WTC11 (cell line): ENCODE data around the gene SHOC2.

Experiments used
- ATF2 ChIP-seq: sonication (generic); formaldehyde crosslinking; IDR thresholded peaks from 2 replicates; pipeline ENCODE4 v1.8.1; 2022; ENCODE audit warnings: low read depth, missing genetic modification reagents, borderline replicate concordance
- CTCF ChIP-seq: fragments of 200-600 bp; IDR thresholded peaks from 2 replicates; pipeline ENCODE4 v1.8.0; 2022; ENCODE audit warnings: antibody characterized with exemption
- E2F5 ChIP-seq: sonication (generic); formaldehyde crosslinking; IDR thresholded peaks from 2 replicates; pipeline ENCODE4 v1.8.1; 2022; ENCODE audit warnings: mild to moderate bottlenecking, moderate library complexity, missing genetic modification reagents
- ESRRA ChIP-seq: sonication (generic); formaldehyde crosslinking; IDR thresholded peaks from 2 replicates; pipeline ENCODE4 v1.8.1; 2022; ENCODE audit warnings: mild to moderate bottlenecking, missing genetic modification reagents, borderline replicate concordance
- FOXP1 ChIP-seq: sonication (generic); formaldehyde crosslinking; IDR thresholded peaks from 2 replicates; pipeline ENCODE4 v1.8.0; 2022; ENCODE audit warnings: missing genetic modification reagents, mild to moderate bottlenecking, moderate library complexity, borderline replicate concordance
- IRF2 ChIP-seq: sonication (generic); formaldehyde crosslinking; IDR thresholded peaks from 2 replicates; pipeline ENCODE4 v1.8.0; 2022; ENCODE audit warnings: low read depth, missing genetic modification reagents, borderline replicate concordance
- JUN ChIP-seq: sonication (generic); formaldehyde crosslinking; IDR thresholded peaks from 2 replicates; pipeline ENCODE4 v1.8.0; 2023; ENCODE audit warnings: mild to moderate bottlenecking, missing genetic modification reagents
- MAX ChIP-seq: sonication (generic); formaldehyde crosslinking; IDR thresholded peaks from 2 replicates; pipeline ENCODE4 v1.8.0; 2022; ENCODE audit warnings: mild to moderate bottlenecking, missing genetic modification reagents
- NFE2L1 ChIP-seq: sonication (generic); formaldehyde crosslinking; IDR thresholded peaks from 2 replicates; pipeline ENCODE4 v1.8.1; 2023; ENCODE audit warnings: missing genetic modification reagents
- TEAD4 ChIP-seq: sonication (generic); formaldehyde crosslinking; IDR thresholded peaks from 2 replicates; pipeline ENCODE4 v1.8.0; 2022; ENCODE audit warnings: mild to moderate bottlenecking, missing genetic modification reagents
- TP53 ChIP-seq: sonication (generic); formaldehyde crosslinking; IDR thresholded peaks from 2 replicates; pipeline ENCODE4 v1.8.1; 2023; ENCODE audit warnings: mild to moderate bottlenecking, missing genetic modification reagents
- ZNF232 ChIP-seq: sonication (generic); formaldehyde crosslinking; IDR thresholded peaks from 2 replicates; pipeline ENCODE4 v1.8.0; 2022; ENCODE audit warnings: mild to moderate bottlenecking, missing genetic modification reagents

GRCh38 chr10:110915035-110915434, 4.4 kb upstream of the SHOC2 start:
- no peak for TF ChIP-seq MAX (CRISPR knock-in tag)
- no peak for TF ChIP-seq E2F5 (CRISPR knock-in tag)
- TF ChIP-seq ESRRA, result no peak
- TF ChIP-seq TEAD4, result no peak
- TF ChIP-seq NFE2L1 (CRISPR knock-in tag), result no peak
- TF ChIP-seq IRF2 (CRISPR knock-in tag), result no peak
- TF ChIP-seq ATF2 (CRISPR knock-in tag), result no peak
- TF ChIP-seq JUN (CRISPR knock-in tag), result no peak
- TF ChIP-seq CTCF, result no peak
- no peak for TF ChIP-seq TP53 (CRISPR knock-in tag)
- no peak for TF ChIP-seq FOXP1 (CRISPR knock-in tag)
- no peak for TF ChIP-seq ZNF232 (CRISPR knock-in tag)
